Medulla oblongata (tissue), 1 donor: ENCODE data around the gene PRKCE.
A peak's percentile ranks its signal among the peaks of the same experiment; 100 is the strongest.

ENCODE experiments used
- DNase-seq: peaks from one replicate; pipeline ENCODE4 v3.0.0-alpha.2; 2015; ENCODE audit errors: extremely low spot score

PRKCE gene

GRCh38 chr2:45651415-45652089 is at the start of gene PRKCE:
TSS of gene PRKCE (plus strand) at chr2:45651675.
- peak; percentile 54 for DNase-seq

- no peak for DNase-seq
Observed at GRCh38 chr2:45602624-45603023, 48.9 kb upstream of the PRKCE start.

- no peak for DNase-seq
Observed at GRCh38 chr2:45605116-45605515, 46.4 kb upstream of the PRKCE start.

GRCh38 chr2:45606796-45607195 is 44.7 kb upstream of the PRKCE start:
- DNase-seq, result no peak

GRCh38 chr2:45607701-45608100 is 43.8 kb upstream of the PRKCE start:
- no peak for DNase-seq

- DNase-seq, result peak; percentile 91
Observed at GRCh38 chr2:45610281-45611019, 41.0 kb upstream of the PRKCE start.

GRCh38 chr2:45611020-45611859 is 40.2 kb upstream of the PRKCE start, which contains the start of gene SRBD1:
TSS of gene SRBD1 (minus strand) at chr2:45611267. CDS start at chr2:45605441, 5,826 bp downstream.
- DNase-seq, result peak; percentile 97

GRCh38 chr2:45612285-45612684 is 39.2 kb upstream of the PRKCE start:
- no peak for DNase-seq

GRCh38 chr2:45612731-45613130 is 38.7 kb upstream of the PRKCE start:
- DNase-seq, result no peak

- peak; percentile 54 for DNase-seq
Observed at GRCh38 chr2:45614330-45614729, 37.1 kb upstream of the PRKCE start.

GRCh38 chr2:45614871-45615415 is 36.5 kb upstream of the PRKCE start:
- DNase-seq, result no peak

GRCh38 chr2:45616658-45617411 is 34.6 kb upstream of the PRKCE start:
- DNase-seq, result no peak

GRCh38 chr2:45617496-45617895 is 34.0 kb upstream of the PRKCE start:
- DNase-seq, result no peak

GRCh38 chr2:45622336-45623075 is 29.0 kb upstream of the PRKCE start:
- DNase-seq, result no peak

GRCh38 chr2:45623098-45623497 is 28.4 kb upstream of the PRKCE start:
- no peak for DNase-seq

GRCh38 chr2:45625824-45626223 is 25.7 kb upstream of the PRKCE start:
- no peak for DNase-seq

GRCh38 chr2:45626387-45627221 is 24.9 kb upstream of the PRKCE start:
- no peak for DNase-seq

GRCh38 chr2:45627911-45628310 is 23.6 kb upstream of the PRKCE start:
- DNase-seq, result no peak

GRCh38 chr2:45629971-45630370 is 21.5 kb upstream of the PRKCE start:
- no peak for DNase-seq

GRCh38 chr2:45631319-45631718 is 20.2 kb upstream of the PRKCE start:
- no peak for DNase-seq
